CD4-positive, alpha-beta memory T cell (primary cell): ENCODE measurements around the gene IRX4. TPM values are rescaled to one million over a fixed set of nuclear protein-coding genes. Genes with fewer than 3 reads are reported as not detected.

ENCODE experiments used
- CTCF ChIA-PET: fragments of 350-600 bp; sonication (Branson Sonifier 250); formaldehyde crosslinking; loops from one replicate; lab custom pipeline; 2021; ENCODE audit warnings: inconsistent platforms; ENCODE audit not compliant: partially characterized antibody; lab: Charles Lee
- POLR2A ChIA-PET: fragments of 350-600 bp; sonication (Branson Sonifier 250); formaldehyde crosslinking; loops from one replicate; lab custom pipeline; 2021; ENCODE audit not compliant: partially characterized antibody; lab: Charles Lee
- DNase-seq, 5 donors: peaks; one replicate each; pipeline versions ENCODE4 v3.0.0 to v3.0.0-alpha.2; 2020 to 2022; ENCODE audit warnings: mixed read lengths in 1 of 5
- H3K27ac ChIP-seq: one replicate; pipeline ENCODE4 v1.7.0; 2013; ENCODE audit warnings: low read depth, low read length
- H3K27me3 ChIP-seq: 2 replicates; pipeline ENCODE4 v1.7.0; 2013; ENCODE audit warnings: mild to moderate bottlenecking, low read length, moderate library complexity; ENCODE audit not compliant: insufficient read depth
- H3K36me3 ChIP-seq: 2 replicates; pipeline ENCODE4 v1.7.0; 2013; ENCODE audit warnings: mild to moderate bottlenecking, low read length, moderate library complexity; ENCODE audit not compliant: insufficient read depth
- H3K4me1 ChIP-seq: 2 replicates; pipeline ENCODE4 v1.7.0; 2013; ENCODE audit warnings: mild to moderate bottlenecking, low read length, moderate library complexity; ENCODE audit not compliant: insufficient read depth
- H3K4me3 ChIP-seq, 2 donors: one replicate each; pipeline ENCODE4 v1.7.0; 2013; ENCODE audit warnings: low read length in 2 of 2, mild to moderate bottlenecking in 1 of 2
- H3K9me3 ChIP-seq, 2 donors: one replicate each; pipeline ENCODE4 v1.7.0; 2013; ENCODE audit warnings: low read length in 2 of 2, control low read depth in 1 of 2; ENCODE audit not compliant: control insufficient read depth in 1 of 2
- H3K27ac Mint-ChIP-seq, 7 donors: one replicate each; pipeline ENCODE4 v1.8.0; 2020 to 2021; ENCODE audit warnings: mixed read lengths in 7 of 7, mild to moderate bottlenecking in 6 of 7, inconsistent platforms in 3 of 7, moderate library complexity in 3 of 7
- H3K27me3 Mint-ChIP-seq, 2 donors: one replicate each; pipeline ENCODE4 v1.8.0; 2020 to 2021; ENCODE audit warnings: mixed read lengths in 2 of 2
- H3K36me3 Mint-ChIP-seq, 2 donors: one replicate each; pipeline ENCODE4 v1.8.0; 2020 to 2021; ENCODE audit warnings: mixed read lengths in 2 of 2, inconsistent platforms in 1 of 2, mild to moderate bottlenecking in 1 of 2
- H3K4me1 Mint-ChIP-seq, 4 donors: one replicate each; pipeline ENCODE4 v1.8.0; 2020 to 2021; ENCODE audit warnings: mixed read lengths in 4 of 4, mild to moderate bottlenecking in 1 of 4
- H3K4me3 Mint-ChIP-seq, 8 donors: one replicate each; pipeline ENCODE4 v1.8.0; 2020 to 2021; ENCODE audit warnings: mixed read lengths in 8 of 8, mild to moderate bottlenecking in 7 of 8, moderate library complexity in 6 of 8, inconsistent platforms in 3 of 8
- H3K9me3 Mint-ChIP-seq, 8 donors: one replicate each; pipeline ENCODE4 v1.8.0; 2020 to 2021; ENCODE audit warnings: mixed read lengths in 8 of 8, mild to moderate bottlenecking in 5 of 8, inconsistent platforms in 3 of 8, moderate library complexity in 1 of 8
- intact Hi-C: fragments of 100-400 bp; cut with micrococcal nuclease; formaldehyde crosslinking; loops from one replicate; pipeline ENCODE4 v1.15.1; 2023
- polyA plus RNA-seq, 2 donors: library from polyadenylated mRNA; unstranded; fragments of 300-500 nt; fragmentation: Illumina TruSeq; gene quantifications; one replicate each; pipeline ENCODE4 v1.2.3, GENCODE V29; 2021
- total RNA-seq, 2 experiments: library from RNA; stranded (reverse); gene quantifications; one replicate each; pipeline ENCODE4 v1.2.3, GENCODE V29; 2021

IRX4 gene
- total and polyA plus RNA-seq, 4 experiments from 2014 or later: not detected

GRCh38 chr5:1926071-1926440 is 43.3 kb upstream of the IRX4 start:
- Histone ChIP-seq H3K9me3 (no peaks in the 10 kb centered on the region), H3K4me1 (no peaks in the 10 kb centered on the region), H3K36me3 (no peaks in the 10 kb centered on the region), H3K27ac (no peak overlapping the region), H3K4me3 (no peak overlapping the region), H3K27me3 (no peaks in the 10 kb centered on the region)
- H3K27ac Mint-ChIP-seq: no peak overlapping the region
- intact Hi-C loops: no loop called here
- peaks cover 2 to 6% of the 10 kb centered on the region in 2 donors for H3K27me3 Mint-ChIP-seq
- H3K36me3 Mint-ChIP-seq: no peaks in the 10 kb centered on the region
- ChIA-PET POLR2A (no interaction called here), CTCF (no interaction called here)
- no peak overlapping the region for H3K4me3 Mint-ChIP-seq
- no peaks in the 10 kb centered on the region for H3K9me3 Mint-ChIP-seq
- DNase-seq: no peak
- H3K4me1 Mint-ChIP-seq: no peaks in the 10 kb centered on the region

GRCh38 chr5:1925111-1926070 is 42.7 kb upstream of the IRX4 start:
- no peak overlapping the region for H3K4me3 Mint-ChIP-seq
- Histone ChIP-seq H3K27ac (no peak overlapping the region), H3K27me3 (no peaks in the 10 kb centered on the region), H3K4me3 (no peak overlapping the region), H3K36me3 (no peaks in the 10 kb centered on the region), H3K4me1 (no peaks in the 10 kb centered on the region), H3K9me3 (no peaks in the 10 kb centered on the region)
- no peak overlapping the region for H3K27ac Mint-ChIP-seq
- CTCF ChIA-PET: no interaction called here
- no peaks in the 10 kb centered on the region for H3K4me1 Mint-ChIP-seq
- POLR2A ChIA-PET: no interaction called here
- no peak for DNase-seq
- H3K9me3 Mint-ChIP-seq: no peaks in the 10 kb centered on the region
- H3K27me3 Mint-ChIP-seq: peaks cover 2 to 7% of the 10 kb centered on the region in 2 donors
- intact Hi-C loops: no loop called here
- H3K36me3 Mint-ChIP-seq: no peaks in the 10 kb centered on the region

GRCh38 chr5:1923766-1924165 is 41.0 kb upstream of the IRX4 start:
- Histone ChIP-seq H3K36me3 (no peaks in the 10 kb centered on the region), H3K4me3 (no peak overlapping the region), H3K9me3 (no peaks in the 10 kb centered on the region), H3K27me3 (no peaks in the 10 kb centered on the region), H3K4me1 (no peaks in the 10 kb centered on the region), H3K27ac (no peak overlapping the region)
- no peaks in the 10 kb centered on the region for H3K4me1 Mint-ChIP-seq
- H3K4me3 Mint-ChIP-seq: no peak overlapping the region
- intact Hi-C loops: no loop called here
- peaks cover 2 to 9% of the 10 kb centered on the region in 2 donors for H3K27me3 Mint-ChIP-seq
- POLR2A ChIA-PET: no interaction called here
- CTCF ChIA-PET: no interaction called here
- H3K9me3 Mint-ChIP-seq: no peaks in the 10 kb centered on the region
- no peaks in the 10 kb centered on the region for H3K36me3 Mint-ChIP-seq
- no peak overlapping the region for H3K27ac Mint-ChIP-seq
- no peak for DNase-seq

GRCh38 chr5:1923341-1923740 is 40.6 kb upstream of the IRX4 start:
- Mint-ChIP-seq H3K4me1 (no peaks in the 10 kb centered on the region), H3K36me3 (no peaks in the 10 kb centered on the region), H3K27ac (no peak overlapping the region), H3K9me3 (no peaks in the 10 kb centered on the region), H3K4me3 (no peak overlapping the region), H3K27me3 (peaks cover 2 to 9% of the 10 kb centered on the region in 2 donors)
- no peaks in the 10 kb centered on the region for H3K4me1 ChIP-seq
- no peak for DNase-seq
- ChIA-PET POLR2A (no interaction called here), CTCF (no interaction called here)
- H3K9me3 ChIP-seq: no peaks in the 10 kb centered on the region
- H3K27ac ChIP-seq: no peak overlapping the region
- H3K27me3 ChIP-seq: no peaks in the 10 kb centered on the region
- intact Hi-C loops: no loop called here
- H3K4me3 ChIP-seq: no peak overlapping the region
- H3K36me3 ChIP-seq: no peaks in the 10 kb centered on the region

GRCh38 chr5:1921711-1922110 is 39.0 kb upstream of the IRX4 start:
- no peaks in the 10 kb centered on the region for H3K9me3 ChIP-seq
- no peaks in the 10 kb centered on the region for H3K4me1 ChIP-seq
- ChIA-PET POLR2A (no interaction called here), CTCF (no interaction called here)
- DNase-seq: no peak
- no peak overlapping the region for H3K4me3 ChIP-seq
- Mint-ChIP-seq H3K9me3 (no peaks in the 10 kb centered on the region), H3K4me3 (no peak overlapping the region), H3K27me3 (peaks cover 5 to 11% of the 10 kb centered on the region in 2 donors), H3K27ac (peak overlapping the region in 1 of 7 donors; percentile 30), H3K4me1 (no peaks in the 10 kb centered on the region), H3K36me3 (no peaks in the 10 kb centered on the region)
- intact Hi-C loops: no loop called here
- no peak overlapping the region for H3K27ac ChIP-seq
- H3K27me3 ChIP-seq: no peaks in the 10 kb centered on the region
- H3K36me3 ChIP-seq: no peaks in the 10 kb centered on the region

GRCh38 chr5:1919750-1920149 is 37.0 kb upstream of the IRX4 start:
- CTCF ChIA-PET: no interaction called here

GRCh38 chr5:1919209-1919566 is 36.5 kb upstream of the IRX4 start:
- H3K9me3 ChIP-seq: no peaks in the 10 kb centered on the region
- DNase-seq: no peak
- Mint-ChIP-seq H3K4me3 (no peak overlapping the region), H3K36me3 (no peaks in the 10 kb centered on the region), H3K9me3 (peaks cover 0 to 7% (median under 1%) of the 10 kb centered on the region in 8 donors), H3K27ac (no peak overlapping the region), H3K27me3 (peaks cover 4 to 11% of the 10 kb centered on the region in 2 donors), H3K4me1 (no peaks in the 10 kb centered on the region)
- no peaks in the 10 kb centered on the region for H3K4me1 ChIP-seq
- H3K36me3 ChIP-seq: no peaks in the 10 kb centered on the region
- no peak overlapping the region for H3K27ac ChIP-seq
- intact Hi-C loops: no loop called here
- ChIA-PET POLR2A (no interaction called here), CTCF (no interaction called here)
- no peak overlapping the region for H3K4me3 ChIP-seq
- H3K27me3 ChIP-seq: no peaks in the 10 kb centered on the region

More at GRCh38 chr5:1919750-1920149, 37.0 kb upstream of the IRX4 start:
- Mint-ChIP-seq H3K4me3 (no peak overlapping the region), H3K9me3 (peaks cover 0 to 5% (median 0%) of the 10 kb centered on the region in 8 donors), H3K27me3 (peaks cover 4 to 11% of the 10 kb centered on the region in 2 donors), H3K27ac (no peak overlapping the region), H3K4me1 (no peaks in the 10 kb centered on the region), H3K36me3 (no peaks in the 10 kb centered on the region)
- intact Hi-C loops: no loop called here
- H3K9me3 ChIP-seq: no peaks in the 10 kb centered on the region
- H3K27ac ChIP-seq: no peak overlapping the region
- no peak for DNase-seq
- H3K4me1 ChIP-seq: no peaks in the 10 kb centered on the region
- H3K4me3 ChIP-seq: no peak overlapping the region
- H3K36me3 ChIP-seq: no peaks in the 10 kb centered on the region
- POLR2A ChIA-PET: no interaction called here
- no peaks in the 10 kb centered on the region for H3K27me3 ChIP-seq
